HEK293 (cell line): ENCODE data around the gene ZC3H15.
A peak's percentile ranks its signal among the peaks of the same experiment; 100 is the strongest.
"Not testable (repeated sequence)": the region's sequence is repeated elsewhere in the genome, so short reads cannot be mapped to it uniquely, and the experiment has no call there.

ENCODE experiments used
- CTCF ChIA-PET: fragments of 350-600 bp; formaldehyde crosslinking; extraction: SDS; loops from one replicate; lab custom pipeline; 2021; ENCODE audit warnings: antibody characterized with exemption; lab: Yijun Ruan, JAX
- POLR2A ChIA-PET: fragments of 300-600 bp; formaldehyde crosslinking; extraction: SDS; loops from one replicate; lab custom pipeline; 2020; ENCODE audit warnings: antibody characterized with exemption, inconsistent platforms; lab: Yijun Ruan, JAX
- H3K27ac ChIP-seq: fragments of 200-500 bp; sonication (Bioruptor generic); 2 replicates; pipeline ENCODE4 v1.5.1; 2014; ENCODE audit warnings: low read depth, low read length, control low read depth, inconsistent platforms; ENCODE audit errors: extremely low read depth
- H3K36me3 ChIP-seq, 2 experiments: fragments of 200-500 bp in 1 of 2; sonication (Bioruptor generic) in 1 of 2; 1 replicate in 1 of 2; 2 replicates in 1 of 2; pipeline ENCODE4 v1.5.1; 2014 to 2017; ENCODE audit warnings: inconsistent platforms in 2 of 2, low read length in 2 of 2; ENCODE audit not compliant: control insufficient read depth in 2 of 2, insufficient read depth in 1 of 2
- H3K4me1 ChIP-seq: fragments of 200-500 bp; sonication (Bioruptor generic); 2 replicates; pipeline ENCODE4 v1.5.1; 2014; ENCODE audit warnings: mild to moderate bottlenecking, low read length, inconsistent platforms; ENCODE audit not compliant: control insufficient read depth, insufficient read depth
- H3K4me3 ChIP-seq: 2 replicates; pipeline ENCODE4 v1.5.1; 2011; ENCODE audit warnings: low read depth, mild to moderate bottlenecking, control low read depth, low read length, moderate library complexity
- H3K9me3 ChIP-seq: fragments of 200-500 bp; sonication (Bioruptor generic); 2 replicates; pipeline ENCODE4 v1.5.1; 2014; ENCODE audit warnings: low read depth, low read length, inconsistent platforms; ENCODE audit not compliant: control insufficient read depth, insufficient read depth
- KLF10 ChIP-seq: fragments of 450-650 bp; IDR thresholded peaks from 2 replicates; pipeline ENCODE4 v1.5.1; 2018; ENCODE audit warnings: missing biosample characterization, mild to moderate bottlenecking, missing genetic modification characterization
- MZF1 ChIP-seq: fragments of 450-650 bp; formaldehyde crosslinking; IDR thresholded peaks from 2 replicates; pipeline ENCODE4 v1.5.1; 2017; ENCODE audit warnings: missing biosample characterization, missing genetic modification characterization, borderline replicate concordance
- PRDM6 ChIP-seq: fragments of 450-650 bp; formaldehyde crosslinking; IDR thresholded peaks from 2 replicates; pipeline ENCODE4 v1.5.1; 2017; ENCODE audit warnings: missing biosample characterization, missing genetic modification characterization
- SP7 ChIP-seq: fragments of 450-650 bp; formaldehyde crosslinking; IDR thresholded peaks from 2 replicates; pipeline ENCODE4 v1.5.1; 2016; ENCODE audit warnings: missing biosample characterization, missing genetic modification characterization
- ZBTB1 ChIP-seq: fragments of 450-650 bp; formaldehyde crosslinking; IDR thresholded peaks from 2 replicates; pipeline ENCODE4 v1.5.1; 2016; ENCODE audit warnings: missing biosample characterization, missing genetic modification characterization
- ZNF148 ChIP-seq: fragments of 450-650 bp; formaldehyde crosslinking; IDR thresholded peaks from 2 replicates; pipeline ENCODE4 v1.5.0; 2017; ENCODE audit warnings: missing biosample characterization, missing genetic modification characterization, borderline replicate concordance
- ZNF26 ChIP-seq: fragments of 450-650 bp; formaldehyde crosslinking; IDR thresholded peaks from 2 replicates; pipeline ENCODE4 v1.5.1; 2016; ENCODE audit warnings: missing biosample characterization, missing genetic modification characterization
- ZNF341 ChIP-seq: fragments of 450-650 bp; formaldehyde crosslinking; IDR thresholded peaks from 2 replicates; pipeline ENCODE4; 2016; ENCODE audit warnings: low read depth, missing biosample characterization, missing genetic modification characterization
- ZNF394 ChIP-seq: fragments of 450-650 bp; formaldehyde crosslinking; IDR thresholded peaks from 2 replicates; pipeline ENCODE4 v1.5.1; 2016; ENCODE audit warnings: missing biosample characterization, missing genetic modification characterization, mild to moderate bottlenecking, moderate library complexity, borderline replicate concordance
- ZNF433 ChIP-seq: fragments of 450-650 bp; formaldehyde crosslinking; IDR thresholded peaks from 2 replicates; pipeline ENCODE4 v1.5.1; 2016; ENCODE audit warnings: missing biosample characterization, missing genetic modification characterization, low read depth
- ZNF518A ChIP-seq: fragments of 450-650 bp; formaldehyde crosslinking; conservative IDR thresholded peaks from 2 replicates; pipeline ENCODE4 v1.5.1; 2016; ENCODE audit warnings: low read depth, missing biosample characterization, missing genetic modification characterization
- ZNF548 ChIP-seq: fragments of 450-650 bp; formaldehyde crosslinking; IDR thresholded peaks from 2 replicates; pipeline ENCODE4 v1.5.1; 2016; ENCODE audit warnings: missing biosample characterization, missing genetic modification characterization
- ZNF692 ChIP-seq: fragments of 450-650 bp; formaldehyde crosslinking; IDR thresholded peaks from 2 replicates; pipeline ENCODE4 v1.5.1; 2016; ENCODE audit warnings: missing biosample characterization, missing genetic modification characterization
- ZNF747 ChIP-seq: fragments of 450-650 bp; formaldehyde crosslinking; IDR thresholded peaks from 2 replicates; pipeline ENCODE4 v1.5.1; 2016; ENCODE audit warnings: missing biosample characterization, missing genetic modification characterization
- ZNF76 ChIP-seq: fragments of 450-650 bp; formaldehyde crosslinking; IDR thresholded peaks from 2 replicates; pipeline ENCODE4; 2016; ENCODE audit warnings: low read depth, missing biosample characterization, missing genetic modification characterization, borderline replicate concordance

Gene ZC3H15

GRCh38 chr2:186485871-186486650 lies at the start of gene ZC3H15 (continued):
- TF ChIP-seq ZNF76 (tag by site-specific recombination) (peak; percentile 88), ZNF341 (tag by site-specific recombination) (no peak; the same call in 1 of the 2 replicates), ZNF692 (peak; percentile 35; the same call in 1 of the 2 replicates), ZBTB1 (tag by site-specific recombination) (0 out of 2 replicates have a peak, but pooled peaks have one; percentile 26), ZNF26 (tag by site-specific recombination) (no peak)

GRCh38 chr2:186437719-186438118 lies 48.3 kb upstream of the ZC3H15 start:
- ChIA-PET POLR2A (no interaction called here), CTCF (no interaction called here)
- TF ChIP-seq ZNF394 (tag by site-specific recombination) (no peak), ZNF747 (tag by site-specific recombination) (no peak), ZNF518A (tag by site-specific recombination) (no peak), ZNF433 (tag by site-specific recombination) (no peak), ZNF148 (tag by site-specific recombination) (no peak), MZF1 (no peak), ZNF548 (tag by site-specific recombination) (no peak), KLF10 (tag by site-specific recombination) (no peak), PRDM6 (tag by site-specific recombination) (no peak), SP7 (tag by site-specific recombination) (no peak)
- TF ChIP-seq, all 188 proteins: peak for 0
- Histone ChIP-seq H3K27ac (no peak overlapping the region), H3K9me3 (no peaks in the 10 kb centered on the region), H3K4me1 (no peaks in the 10 kb centered on the region), H3K4me3 (no peak overlapping the region), H3K36me3 (no peaks in the 10 kb centered on the region)

- H3K9me3 ChIP-seq, CTCF ChIA-PET, H3K27ac ChIP-seq, H3K36me3 ChIP-seq, H3K4me1 ChIP-seq, POLR2A ChIA-PET, H3K4me3 ChIP-seq: not testable (repeated sequence)
Observed at GRCh38 chr2:186439673-186440095, 46.4 kb upstream of the ZC3H15 start.
